ENCODE data around the gene ITPRIPL2.

Gene ITPRIPL2

GRCh38 chr16:19138601-19139000 is 24.8 kb downstream of the ITPRIPL2 start:
- no peak overlapping the region for H3K9ac ChIP-seq (ENCODE audit: low read length)
- H3K36me3 ChIP-seq (ENCODE audit: control insufficient read depth, low read depth, low read length), result no peaks in the 10 kb centered on the region
- H3K4me1 ChIP-seq (ENCODE audit: control insufficient read depth, low read depth, low read length), result no peaks in the 10 kb centered on the region
- H3K27ac ChIP-seq (ENCODE audit: low read length), result no peak overlapping the region
- H3K4me3 ChIP-seq (ENCODE audit: low read length), result no peak overlapping the region
- no peaks in the 10 kb centered on the region for H3K27me3 ChIP-seq (ENCODE audit: control insufficient read depth, insufficient read depth, low read length)
- H3K9me3 ChIP-seq (ENCODE audit: control insufficient read depth, low read depth, low read length), result no peaks in the 10 kb centered on the region

GRCh38 chr16:19139436-19140091 is 25.8 kb downstream of the ITPRIPL2 start:
- Histone ChIP-seq H3K9ac (ENCODE audit: low read length) (no peak overlapping the region), H3K36me3 (ENCODE audit: control insufficient read depth, low read depth, low read length) (no peaks in the 10 kb centered on the region), H3K9me3 (ENCODE audit: control insufficient read depth, low read depth, low read length) (no peaks in the 10 kb centered on the region), H3K4me1 (ENCODE audit: control insufficient read depth, low read depth, low read length) (no peaks in the 10 kb centered on the region), H3K4me3 (ENCODE audit: low read length) (no peak overlapping the region), H3K27me3 (ENCODE audit: control insufficient read depth, insufficient read depth, low read length) (no peaks in the 10 kb centered on the region), H3K27ac (ENCODE audit: low read length) (no peak overlapping the region)

- Histone ChIP-seq H3K27ac (ENCODE audit: low read length) (no peak overlapping the region), H3K36me3 (ENCODE audit: control insufficient read depth, low read depth, low read length) (no peaks in the 10 kb centered on the region), H3K9me3 (ENCODE audit: control insufficient read depth, low read depth, low read length) (no peaks in the 10 kb centered on the region), H3K27me3 (ENCODE audit: control insufficient read depth, insufficient read depth, low read length) (no peaks in the 10 kb centered on the region), H3K9ac (ENCODE audit: low read length) (no peak overlapping the region), H3K4me3 (ENCODE audit: low read length) (no peak overlapping the region), H3K4me1 (ENCODE audit: control insufficient read depth, low read depth, low read length) (no peaks in the 10 kb centered on the region)
Measured at GRCh38 chr16:19140396-19140795, 26.6 kb downstream of the ITPRIPL2 start.

- H3K27me3 ChIP-seq (ENCODE audit: control insufficient read depth, insufficient read depth, low read length), result no peaks in the 10 kb centered on the region
- no peaks in the 10 kb centered on the region for H3K36me3 ChIP-seq (ENCODE audit: control insufficient read depth, low read depth, low read length)
- H3K4me3 ChIP-seq (ENCODE audit: low read length), result no peak overlapping the region
- H3K9me3 ChIP-seq (ENCODE audit: control insufficient read depth, low read depth, low read length), result no peaks in the 10 kb centered on the region
- no peak overlapping the region for H3K27ac ChIP-seq (ENCODE audit: low read length)
- no peak overlapping the region for H3K9ac ChIP-seq (ENCODE audit: low read length)
- H3K4me1 ChIP-seq (ENCODE audit: control insufficient read depth, low read depth, low read length), result no peaks in the 10 kb centered on the region
Measured at GRCh38 chr16:19142939-19143598, 29.3 kb downstream of the ITPRIPL2 start.

- Histone ChIP-seq H3K27ac (ENCODE audit: low read length) (no peak overlapping the region), H3K4me3 (ENCODE audit: low read length) (no peak overlapping the region), H3K27me3 (ENCODE audit: control insufficient read depth, insufficient read depth, low read length) (no peaks in the 10 kb centered on the region), H3K9ac (ENCODE audit: low read length) (no peak overlapping the region), H3K9me3 (ENCODE audit: control insufficient read depth, low read depth, low read length) (no peaks in the 10 kb centered on the region), H3K4me1 (ENCODE audit: control insufficient read depth, low read depth, low read length) (no peaks in the 10 kb centered on the region), H3K36me3 (ENCODE audit: control insufficient read depth, low read depth, low read length) (no peaks in the 10 kb centered on the region)
Measured at GRCh38 chr16:19143599-19143956, 29.8 kb downstream of the ITPRIPL2 start.

GRCh38 chr16:19145010-19145409 is 31.2 kb downstream of the ITPRIPL2 start:
- Histone ChIP-seq H3K9ac (ENCODE audit: low read length) (no peak overlapping the region), H3K4me1 (ENCODE audit: control insufficient read depth, low read depth, low read length) (no peaks in the 10 kb centered on the region), H3K27ac (ENCODE audit: low read length) (no peak overlapping the region), H3K36me3 (ENCODE audit: control insufficient read depth, low read depth, low read length) (no peaks in the 10 kb centered on the region), H3K4me3 (ENCODE audit: low read length) (no peak overlapping the region), H3K27me3 (ENCODE audit: control insufficient read depth, insufficient read depth, low read length) (no peaks in the 10 kb centered on the region), H3K9me3 (ENCODE audit: control insufficient read depth, low read depth, low read length) (no peaks in the 10 kb centered on the region)

- no peak overlapping the region for H3K4me3 ChIP-seq (ENCODE audit: low read length)
- no peaks in the 10 kb centered on the region for H3K36me3 ChIP-seq (ENCODE audit: control insufficient read depth, low read depth, low read length)
- H3K4me1 ChIP-seq (ENCODE audit: control insufficient read depth, low read depth, low read length), result no peaks in the 10 kb centered on the region
- no peak overlapping the region for H3K27ac ChIP-seq (ENCODE audit: low read length)
- no peaks in the 10 kb centered on the region for H3K27me3 ChIP-seq (ENCODE audit: control insufficient read depth, insufficient read depth, low read length)
- no peak overlapping the region for H3K9ac ChIP-seq (ENCODE audit: low read length)
- no peaks in the 10 kb centered on the region for H3K9me3 ChIP-seq (ENCODE audit: control insufficient read depth, low read depth, low read length)
Measured at GRCh38 chr16:19147126-19147525, 33.4 kb downstream of the ITPRIPL2 start.

GRCh38 chr16:19147627-19148026 is 33.9 kb downstream of the ITPRIPL2 start:
- Histone ChIP-seq H3K27me3 (ENCODE audit: control insufficient read depth, insufficient read depth, low read length) (no peaks in the 10 kb centered on the region), H3K4me1 (ENCODE audit: control insufficient read depth, low read depth, low read length) (no peaks in the 10 kb centered on the region), H3K27ac (ENCODE audit: low read length) (no peak overlapping the region), H3K9ac (ENCODE audit: low read length) (no peak overlapping the region), H3K4me3 (ENCODE audit: low read length) (no peak overlapping the region), H3K36me3 (ENCODE audit: control insufficient read depth, low read depth, low read length) (no peaks in the 10 kb centered on the region), H3K9me3 (ENCODE audit: control insufficient read depth, low read depth, low read length) (no peaks in the 10 kb centered on the region)

GRCh38 chr16:19148189-19148588 is 34.4 kb downstream of the ITPRIPL2 start:
- H3K9me3 ChIP-seq (ENCODE audit: control insufficient read depth, low read depth, low read length), result no peaks in the 10 kb centered on the region
- no peaks in the 10 kb centered on the region for H3K36me3 ChIP-seq (ENCODE audit: control insufficient read depth, low read depth, low read length)
- no peaks in the 10 kb centered on the region for H3K4me1 ChIP-seq (ENCODE audit: control insufficient read depth, low read depth, low read length)
- H3K4me3 ChIP-seq (ENCODE audit: low read length), result no peak overlapping the region
- H3K9ac ChIP-seq (ENCODE audit: low read length), result no peak overlapping the region
- no peaks in the 10 kb centered on the region for H3K27me3 ChIP-seq (ENCODE audit: control insufficient read depth, insufficient read depth, low read length)
- no peak overlapping the region for H3K27ac ChIP-seq (ENCODE audit: low read length)

GRCh38 chr16:19151310-19151709 is 37.5 kb downstream of the ITPRIPL2 start:
- no peak overlapping the region for H3K4me3 ChIP-seq (ENCODE audit: low read length)
- no peaks in the 10 kb centered on the region for H3K36me3 ChIP-seq (ENCODE audit: control insufficient read depth, low read depth, low read length)
- no peak overlapping the region for H3K27ac ChIP-seq (ENCODE audit: low read length)
- no peaks in the 10 kb centered on the region for H3K9me3 ChIP-seq (ENCODE audit: control insufficient read depth, low read depth, low read length)
- no peak overlapping the region for H3K9ac ChIP-seq (ENCODE audit: low read length)
- H3K4me1 ChIP-seq (ENCODE audit: control insufficient read depth, low read depth, low read length), result no peaks in the 10 kb centered on the region
- H3K27me3 ChIP-seq (ENCODE audit: control insufficient read depth, insufficient read depth, low read length), result no peaks in the 10 kb centered on the region

GRCh38 chr16:19152042-19152441 is 38.3 kb downstream of the ITPRIPL2 start:
- Histone ChIP-seq H3K4me3 (ENCODE audit: low read length) (no peak overlapping the region), H3K36me3 (ENCODE audit: control insufficient read depth, low read depth, low read length) (no peaks in the 10 kb centered on the region), H3K27me3 (ENCODE audit: control insufficient read depth, insufficient read depth, low read length) (no peaks in the 10 kb centered on the region), H3K9ac (ENCODE audit: low read length) (no peak overlapping the region), H3K27ac (ENCODE audit: low read length) (no peak overlapping the region), H3K9me3 (ENCODE audit: control insufficient read depth, low read depth, low read length) (no peaks in the 10 kb centered on the region), H3K4me1 (ENCODE audit: control insufficient read depth, low read depth, low read length) (no peaks in the 10 kb centered on the region)

- Histone ChIP-seq H3K36me3 (ENCODE audit: control insufficient read depth, low read depth, low read length) (no peaks in the 10 kb centered on the region), H3K4me3 (ENCODE audit: low read length) (no peak overlapping the region), H3K9ac (ENCODE audit: low read length) (no peak overlapping the region), H3K4me1 (ENCODE audit: control insufficient read depth, low read depth, low read length) (no peaks in the 10 kb centered on the region), H3K9me3 (ENCODE audit: control insufficient read depth, low read depth, low read length) (no peaks in the 10 kb centered on the region), H3K27me3 (ENCODE audit: control insufficient read depth, insufficient read depth, low read length) (no peaks in the 10 kb centered on the region), H3K27ac (ENCODE audit: low read length) (no peak overlapping the region)
Measured at GRCh38 chr16:19153876-19154275, 40.1 kb downstream of the ITPRIPL2 start.
